GM18909 (cell line): ENCODE measurements around the gene ANTXR1.

Source experiments
- ATAC-seq: cut with Tn5 transposase; IDR thresholded peaks from one replicate; pipeline ENCODE4 v1.9.1; 2021; ENCODE audit warnings: mild to moderate bottlenecking; ENCODE audit not compliant: unreplicated experiment, poor library complexity

The ANTXR1 gene

GRCh38 chr2:69195706-69196105, 182.7 kb downstream of the ANTXR1 start:
- no peak for ATAC-seq

DNA sequence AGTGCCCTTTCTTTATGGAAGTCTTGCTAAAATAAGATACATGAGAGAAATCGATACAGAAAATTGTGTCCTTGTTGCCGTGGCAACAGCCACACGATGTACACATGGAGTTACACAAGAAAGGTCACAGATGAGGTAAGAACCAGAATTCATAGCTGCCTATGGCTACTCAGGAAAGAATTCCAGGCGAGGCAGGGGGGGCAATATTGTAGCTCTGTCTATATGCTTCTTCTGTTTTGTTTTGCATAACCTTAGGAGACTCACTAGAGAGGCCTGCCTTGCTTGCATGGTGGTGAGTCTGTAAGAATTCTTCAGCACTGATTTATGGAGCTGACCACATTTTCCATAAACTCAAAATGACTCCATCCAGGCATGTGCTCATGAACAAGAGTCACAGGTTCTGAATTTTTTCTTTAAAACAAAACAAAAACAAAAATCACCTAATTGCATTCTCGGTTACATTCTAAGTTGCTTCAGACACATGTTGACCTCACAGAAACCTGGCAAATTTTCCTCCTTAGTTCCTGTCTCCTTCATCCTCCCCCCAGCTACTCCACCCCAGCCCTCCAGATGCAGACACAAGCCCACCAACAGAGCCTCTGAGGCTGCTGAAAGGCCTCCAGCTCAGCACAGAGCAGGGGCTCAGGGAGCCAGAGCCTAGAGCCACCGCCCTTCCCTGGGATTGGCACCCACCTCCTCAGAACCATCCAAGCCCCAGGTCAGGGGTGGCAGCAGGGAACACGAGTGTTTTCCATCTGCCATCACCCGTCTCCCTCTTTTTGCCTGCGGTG, 183.5 kb downstream of the ANTXR1 start:
- ATAC-seq: no peak

- no peak for ATAC-seq
Observed at GRCh38 chr2:69200107-69200520, 187.1 kb downstream of the ANTXR1 start.

DNA sequence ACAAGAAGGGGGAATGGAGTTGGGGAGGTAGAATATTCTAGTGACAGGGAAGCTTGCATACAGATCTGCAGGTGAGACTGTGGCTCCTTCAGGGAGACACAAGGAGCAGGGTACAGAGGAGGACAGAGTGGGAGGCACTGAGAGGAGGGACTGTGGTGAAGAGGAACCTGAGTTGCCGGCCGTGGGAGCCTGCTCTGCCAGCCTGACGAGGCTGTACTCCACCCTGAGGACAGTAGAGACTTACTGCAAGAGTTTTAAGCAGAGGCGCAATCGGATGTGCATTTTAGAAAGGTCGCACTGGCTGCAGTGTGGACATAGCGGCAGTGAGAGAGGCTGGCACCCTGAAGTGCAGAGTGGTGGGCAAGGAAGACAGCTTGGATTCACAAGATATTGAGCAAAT, 188.3 kb downstream of the ANTXR1 start:
- ATAC-seq: no peak

DNA sequence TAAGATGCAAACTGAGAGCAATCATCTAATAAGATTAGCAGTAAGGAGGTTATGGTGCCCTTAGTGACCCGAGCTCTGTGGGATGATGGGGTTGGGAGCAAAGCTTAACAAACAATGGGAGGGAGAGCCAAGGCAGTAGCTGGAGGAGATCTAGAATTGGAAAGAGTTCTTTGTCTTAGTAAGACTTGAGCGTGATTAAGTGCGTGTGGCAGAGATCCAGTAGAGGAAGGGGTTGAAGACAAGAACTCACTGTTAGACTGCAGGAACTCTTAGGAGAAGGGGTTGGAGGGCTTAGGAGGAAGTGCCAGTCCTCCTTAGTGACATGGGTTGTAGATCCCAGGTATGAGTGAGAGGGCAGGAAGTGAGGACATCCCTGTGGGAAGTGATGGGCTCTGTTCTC, 189.3 kb downstream of the ANTXR1 start:
- no peak for ATAC-seq

DNA sequence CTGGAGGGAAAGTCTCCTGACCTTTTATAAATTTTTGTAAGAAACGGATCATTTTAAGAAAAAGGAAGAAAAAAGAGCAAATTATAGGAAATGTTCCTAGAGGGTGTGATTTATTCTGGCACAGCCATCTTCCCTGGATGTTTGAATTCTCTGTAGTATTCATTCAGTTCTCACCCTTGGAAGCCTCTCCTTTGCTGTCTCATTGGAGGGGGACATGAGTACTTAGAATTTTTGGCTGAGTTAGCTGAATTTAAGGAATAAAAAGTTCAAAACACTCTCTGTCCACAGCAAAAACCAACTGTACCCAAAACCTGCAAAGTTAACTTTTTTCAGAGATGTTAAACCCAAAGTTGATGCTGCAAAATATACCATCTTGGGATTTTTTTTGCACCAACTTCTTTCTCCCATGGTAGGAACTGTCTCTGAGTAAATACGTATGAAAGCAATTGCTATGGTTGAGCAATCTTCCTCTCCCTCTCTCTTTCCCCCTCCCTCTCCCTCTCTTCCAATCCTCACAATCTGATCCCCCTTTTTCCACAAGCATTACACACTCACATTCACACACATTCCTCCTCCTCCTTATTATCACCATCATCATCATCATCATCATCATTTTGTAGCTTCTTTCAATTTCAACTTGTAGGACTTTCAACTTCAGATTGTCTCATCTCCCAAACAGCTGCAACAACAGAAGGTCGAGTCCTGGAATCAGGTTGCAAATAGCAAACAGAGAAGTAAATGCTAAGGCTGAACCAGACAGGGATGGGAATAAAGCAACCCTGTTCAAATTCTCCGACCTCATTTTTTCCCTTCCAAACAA, 190.4 kb downstream of the ANTXR1 start:
- no peak for ATAC-seq

DNA sequence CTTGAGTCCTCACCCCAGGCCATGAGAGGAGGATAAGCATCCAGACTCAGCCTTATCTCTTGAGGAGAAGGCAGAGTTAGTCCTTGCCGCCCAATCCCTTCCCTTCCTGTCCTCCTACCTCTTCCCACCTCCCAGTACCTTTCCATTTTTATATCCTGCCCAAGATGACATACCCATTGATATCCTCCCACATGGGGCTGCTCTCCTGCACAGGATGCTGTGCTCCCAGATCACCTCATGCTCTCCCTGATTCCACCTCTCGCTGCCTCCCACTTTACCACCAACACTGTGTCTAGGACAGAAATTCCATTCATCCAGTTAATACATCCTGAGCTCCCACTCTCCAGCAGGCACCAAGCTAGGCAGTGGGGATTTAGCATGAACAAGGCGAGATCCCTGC, 191.7 kb downstream of the ANTXR1 start:
- ATAC-seq: no peak

GRCh38 chr2:69205076-69205475, 192.1 kb downstream of the ANTXR1 start:
- ATAC-seq: no peak

- no peak for ATAC-seq
Observed at GRCh38 chr2:69205491-69205890, 192.5 kb downstream of the ANTXR1 start.

GRCh38 chr2:69208023-69208595, 195.1 kb downstream of the ANTXR1 start:
- no peak for ATAC-seq

- ATAC-seq: no peak
Observed at GRCh38 chr2:69209482-69209881, 196.5 kb downstream of the ANTXR1 start.

DNA sequence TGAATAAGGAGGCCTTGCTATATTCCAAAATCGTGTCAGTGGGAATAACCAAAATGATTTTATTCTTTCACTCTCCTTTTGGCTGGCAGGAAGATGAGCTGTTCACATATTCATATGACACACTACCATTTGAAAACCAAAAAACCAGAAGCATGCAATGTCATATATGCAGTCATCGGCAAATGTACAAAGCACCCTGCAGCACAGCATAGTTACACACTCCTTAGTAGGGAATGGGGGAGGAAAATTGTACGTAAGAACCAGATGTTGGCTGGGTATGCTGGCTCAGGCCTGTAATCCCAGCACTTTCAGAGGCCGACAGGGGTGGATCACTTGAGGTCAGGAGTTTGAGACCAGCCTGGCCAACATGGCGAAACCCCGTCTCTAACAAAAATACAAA, 197.4 kb downstream of the ANTXR1 start:
- ATAC-seq: no peak

DNA sequence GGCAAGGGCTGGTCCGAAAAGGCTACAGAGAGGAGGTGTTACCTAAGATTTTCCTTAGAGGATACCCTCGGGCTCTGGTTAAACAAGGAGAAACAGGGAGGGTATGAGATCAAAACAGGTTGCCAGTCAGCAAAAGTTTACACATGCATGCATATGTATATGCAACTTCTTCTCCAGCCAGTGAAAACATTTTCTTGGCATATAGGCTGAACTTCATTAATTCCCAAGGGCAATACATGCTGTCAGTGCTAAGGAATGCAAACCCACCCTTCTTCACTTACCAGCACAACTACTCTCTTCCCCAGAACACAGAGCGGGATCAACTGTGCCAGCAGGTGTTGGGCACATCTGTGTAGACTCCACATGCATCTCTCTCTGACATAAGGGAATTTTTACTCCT, 198.1 kb downstream of the ANTXR1 start:
- no peak for ATAC-seq

DNA sequence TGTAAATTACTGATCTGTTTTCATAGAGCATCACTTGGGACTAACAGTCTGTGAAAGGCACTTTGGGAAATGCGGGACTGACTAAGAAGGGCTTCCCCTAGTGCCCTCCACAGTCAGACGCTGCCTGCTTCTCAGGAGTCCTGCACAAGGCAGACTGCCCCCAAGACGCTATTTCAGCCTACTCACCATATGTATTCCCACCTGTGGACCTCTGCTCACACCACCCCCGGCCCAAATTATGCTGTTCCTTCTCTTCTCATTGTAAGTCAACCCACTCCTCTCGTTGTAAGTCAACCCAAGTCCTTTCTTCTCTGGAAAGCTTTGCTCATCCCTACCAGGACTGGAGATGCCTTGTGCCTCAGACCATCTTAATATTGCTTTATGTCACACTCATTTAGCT, 198.7 kb downstream of the ANTXR1 start:
- ATAC-seq: no peak

GRCh38 chr2:69212238-69213028, 199.5 kb downstream of the ANTXR1 start:
- ATAC-seq: no peak

DNA sequence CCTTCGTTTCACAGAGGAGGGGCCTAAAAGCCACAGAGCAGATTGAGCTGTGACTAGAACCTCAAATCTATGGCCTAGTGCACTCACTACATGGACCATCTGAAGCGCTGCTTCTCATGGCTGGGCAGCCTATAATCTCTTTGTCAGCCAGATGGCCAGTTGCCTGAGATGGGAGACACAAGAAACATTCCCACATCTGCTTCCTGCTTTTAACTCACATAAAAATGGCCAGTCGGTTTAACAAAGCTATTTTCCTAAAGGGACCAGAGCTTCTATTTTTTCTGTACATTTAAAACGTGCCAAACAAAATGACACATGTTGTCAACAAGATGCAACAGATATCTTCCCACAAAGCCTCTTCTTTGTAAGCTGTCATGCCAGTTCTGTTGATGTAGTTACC, 200.2 kb downstream of the ANTXR1 start:
- ATAC-seq: no peak

DNA sequence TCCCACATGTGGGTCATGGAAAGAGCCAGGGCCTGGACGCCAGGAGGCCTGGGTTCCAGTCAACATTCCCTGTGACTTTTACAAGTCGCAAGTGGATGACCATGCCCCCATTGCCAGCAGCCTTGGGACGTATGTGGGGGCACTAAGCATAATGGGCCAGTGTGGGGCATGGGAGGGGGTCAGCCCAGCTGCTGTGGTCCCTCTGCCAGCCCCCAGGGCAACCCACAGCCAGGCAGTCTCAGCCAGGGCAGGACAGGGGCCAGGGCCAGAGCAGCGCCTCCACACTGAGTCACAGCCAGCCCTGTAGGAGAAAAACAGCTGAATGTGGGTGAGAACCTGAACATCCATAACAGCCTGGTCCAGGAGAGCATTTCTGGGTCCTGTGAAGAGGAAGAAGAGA, 200.8 kb downstream of the ANTXR1 start:
- ATAC-seq: no peak

- ATAC-seq: no peak
Observed at GRCh38 chr2:69214898-69215297, 201.9 kb downstream of the ANTXR1 start.

DNA sequence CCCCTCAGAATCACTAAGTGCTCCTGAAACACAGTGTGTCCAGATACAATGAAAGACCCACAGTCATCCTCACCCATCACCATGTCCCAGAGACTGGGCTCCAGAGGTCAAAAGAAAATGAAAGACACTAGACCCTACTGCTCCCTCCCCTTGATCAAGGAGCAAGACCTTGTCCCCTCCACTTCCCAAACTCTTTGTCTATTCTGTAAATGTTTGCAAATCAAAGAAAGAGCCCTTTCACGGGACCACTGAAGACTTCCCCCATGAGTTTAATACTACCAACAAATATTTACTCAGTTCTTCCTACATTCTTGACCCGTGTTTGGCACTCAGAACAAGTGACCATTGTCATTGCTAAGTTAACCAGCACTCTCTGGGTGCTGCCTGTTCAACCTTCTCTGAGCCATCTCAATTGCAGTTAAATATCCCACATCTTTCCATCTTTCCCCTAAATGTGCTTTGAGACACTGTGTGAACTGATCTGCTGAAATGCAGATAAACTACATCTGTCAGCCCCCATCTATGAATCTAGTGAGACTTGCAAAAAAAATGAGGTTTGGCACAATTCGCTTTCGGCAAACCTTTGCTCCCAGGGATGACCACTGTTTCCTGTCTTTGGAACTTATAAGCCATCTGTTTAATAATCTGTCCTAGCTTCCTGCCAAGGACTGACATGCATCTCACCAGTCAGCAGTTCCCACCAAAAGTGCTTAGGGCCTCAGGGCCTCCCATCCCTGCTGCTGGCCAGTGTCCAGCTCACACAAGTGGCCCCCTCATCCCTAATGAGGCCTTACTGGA, 203.8 kb downstream of the ANTXR1 start:
- no peak for ATAC-seq
